ENCODE results near the gene TGFBR3L. TPM values are rescaled to one million over a fixed set of nuclear protein-coding genes. Genes with fewer than 3 reads are reported as not detected.

Gene TGFBR3L
- polyA plus RNA-seq, 1 donor: 0.24 TPM

GRCh38 chr19:7904074-7905020 lies 10.3 kb upstream of the TGFBR3L start:
- no peak for DNase-seq (ENCODE audit: low read depth)

- DNase-seq (ENCODE audit: low read depth): no peak
Measured at GRCh38 chr19:7905268-7905667, 9.4 kb upstream of the TGFBR3L start.

- no peak for DNase-seq (ENCODE audit: low read depth)
Measured at GRCh38 chr19:7905859-7906258, 8.8 kb upstream of the TGFBR3L start.

- DNase-seq (ENCODE audit: low read depth): no peak
Measured at GRCh38 chr19:7907122-7907521, 7.5 kb upstream of the TGFBR3L start.

GRCh38 chr19:7907544-7907943 lies 7.1 kb upstream of the TGFBR3L start:
- DNase-seq (ENCODE audit: low read depth): no peak

GRCh38 chr19:7908078-7908699 lies 6.4 kb upstream of the TGFBR3L start:
- no peak for DNase-seq (ENCODE audit: low read depth)

GRCh38 chr19:7908742-7909461 lies 5.7 kb upstream of the TGFBR3L start:
- DNase-seq (ENCODE audit: low read depth): no peak

- DNase-seq (ENCODE audit: low read depth): no peak
Measured at GRCh38 chr19:7909471-7910067, 5.1 kb upstream of the TGFBR3L start.

GRCh38 chr19:7910321-7911161 lies 4.1 kb upstream of the TGFBR3L start:
- no peak for DNase-seq (ENCODE audit: low read depth)

GRCh38 chr19:7911508-7912143 lies 3.0 kb upstream of the TGFBR3L start:
- no peak for DNase-seq (ENCODE audit: low read depth)

- DNase-seq (ENCODE audit: low read depth): no peak
Measured at GRCh38 chr19:7912144-7912696, 2.4 kb upstream of the TGFBR3L start.

GRCh38 chr19:7912697-7913564 lies 1.7 kb upstream of the TGFBR3L start:
- DNase-seq (ENCODE audit: low read depth): no peak

- no peak for DNase-seq (ENCODE audit: low read depth)
Measured at GRCh38 chr19:7913652-7914051, 978 bp upstream of the TGFBR3L start.

GRCh38 chr19:7914099-7914498 lies 531 bp upstream of the TGFBR3L start:
- DNase-seq (ENCODE audit: low read depth): no peak

- DNase-seq (ENCODE audit: low read depth): no peak
Measured at GRCh38 chr19:7915250-7916102, 846 bp downstream of the TGFBR3L start.

GRCh38 chr19:7916103-7916954 lies 1.7 kb downstream of the TGFBR3L start:
- no peak for DNase-seq (ENCODE audit: low read depth)

GRCh38 chr19:7916955-7917266 lies 2.3 kb downstream of the TGFBR3L start:
- no peak for DNase-seq (ENCODE audit: low read depth)

All from forelimb muscle (tissue), 1 donor.